Left ventricle myocardium inferior (tissue), 1 donor: ENCODE data around the gene MBTPS1. TPM values are rescaled to one million over a fixed set of nuclear protein-coding genes. Genes with fewer than 3 reads are reported as not detected.

Source experiments
- DNase-seq: peaks from one replicate; pipeline ENCODE4 v3.0.0-alpha.2; 2020
- H3K27ac ChIP-seq: fragments of 200-600 bp; replicated peaks from 2 replicates; pipeline ENCODE4 v1.8.0; 2021
- H3K27me3 ChIP-seq: fragments of 200-600 bp; 2 replicates; pipeline ENCODE4 v1.8.0; 2021; ENCODE audit warnings: low read depth
- H3K36me3 ChIP-seq: fragments of 200-600 bp; 2 replicates; pipeline ENCODE4 v1.8.0; 2021
- H3K4me1 ChIP-seq: fragments of 200-600 bp; 2 replicates; pipeline ENCODE4 v1.8.0; 2021
- H3K4me3 ChIP-seq: fragments of 200-600 bp; 2 replicates; pipeline ENCODE4 v1.8.0; 2021; ENCODE audit warnings: mild to moderate bottlenecking, moderate library complexity
- H3K9me3 ChIP-seq: fragments of 200-600 bp; replicated peaks from 2 replicates; pipeline ENCODE4 v1.8.0; 2021
- intact Hi-C: fragments of 100-400 bp; cut with micrococcal nuclease; formaldehyde crosslinking; loops from one replicate; pipeline ENCODE4 v1.11.0; 2022
- total RNA-seq: library from RNA; stranded (reverse); fragmentation: NEBNext Ultra II Directional; extraction: Animal tissue kit (Norgen Biotek cat#: 25700); gene quantifications from one replicate; pipeline ENCODE4 v1.2.1, GENCODE V29; 2021
- TF ChIP-seq, protein P1 (sequence below): fragments of 200-600 bp; IDR thresholded peaks from 2 replicates; pipeline ENCODE4 v1.8.0; 2021; ENCODE audit warnings: antibody characterized with exemption, mild to moderate bottlenecking, borderline replicate concordance
- donor health status: DM: no; HTN: yes; CAD: no; lungs with severe emphysema.

Gene MBTPS1
- total RNA-seq, 1 donor from 2014 or later: 72.5 TPM

DNA sequence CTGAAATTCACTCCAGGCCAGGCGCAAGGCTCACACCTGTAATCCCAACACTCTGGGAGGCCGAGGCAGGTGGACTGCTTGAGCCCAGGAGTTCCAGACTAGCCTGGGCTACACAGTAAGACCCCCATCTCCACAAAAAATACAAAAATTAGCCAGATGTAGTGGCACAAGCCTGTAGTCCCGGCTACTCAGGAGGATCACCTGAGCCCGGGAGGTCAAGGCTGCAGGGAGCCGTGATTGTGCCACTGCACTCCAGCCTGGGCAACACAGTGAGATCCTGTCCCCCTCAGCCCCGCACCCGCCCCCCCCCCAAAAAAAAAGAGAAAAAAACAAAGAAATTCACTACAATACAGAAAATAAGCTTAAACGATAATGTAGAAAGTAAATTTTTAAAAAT, 31.5 kb downstream of the MBTPS1 start:
- no peak overlapping the region for H3K4me3 ChIP-seq
- peaks cover 82% of the 10 kb centered on the region for H3K36me3 ChIP-seq
- no peaks in the 10 kb centered on the region for H3K27me3 ChIP-seq
- no peaks in the 10 kb centered on the region for H3K9me3 ChIP-seq
- peak overlapping the region; percentile 81 for H3K27ac ChIP-seq
- intact Hi-C loops: loop anchor here (10.0 kb wide), 1 partner anchor 100 kb away; the partner anchor contains the start of gene TAF1C
- no peak for DNase-seq
- TF ChIP-seq, protein P1, sequence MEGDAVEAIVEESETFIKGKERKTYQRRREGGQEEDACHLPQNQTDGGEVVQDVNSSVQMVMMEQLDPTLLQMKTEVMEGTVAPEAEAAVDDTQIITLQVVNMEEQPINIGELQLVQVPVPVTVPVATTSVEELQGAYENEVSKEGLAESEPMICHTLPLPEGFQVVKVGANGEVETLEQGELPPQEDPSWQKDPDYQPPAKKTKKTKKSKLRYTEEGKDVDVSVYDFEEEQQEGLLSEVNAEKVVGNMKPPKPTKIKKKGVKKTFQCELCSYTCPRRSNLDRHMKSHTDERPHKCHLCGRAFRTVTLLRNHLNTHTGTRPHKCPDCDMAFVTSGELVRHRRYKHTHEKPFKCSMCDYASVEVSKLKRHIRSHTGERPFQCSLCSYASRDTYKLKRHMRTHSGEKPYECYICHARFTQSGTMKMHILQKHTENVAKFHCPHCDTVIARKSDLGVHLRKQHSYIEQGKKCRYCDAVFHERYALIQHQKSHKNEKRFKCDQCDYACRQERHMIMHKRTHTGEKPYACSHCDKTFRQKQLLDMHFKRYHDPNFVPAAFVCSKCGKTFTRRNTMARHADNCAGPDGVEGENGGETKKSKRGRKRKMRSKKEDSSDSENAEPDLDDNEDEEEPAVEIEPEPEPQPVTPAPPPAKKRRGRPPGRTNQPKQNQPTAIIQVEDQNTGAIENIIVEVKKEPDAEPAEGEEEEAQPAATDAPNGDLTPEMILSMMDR: no peak
- peaks cover 60% of the 10 kb centered on the region for H3K4me1 ChIP-seq

GRCh38 chr16:84084570-84085270, 32.0 kb downstream of the MBTPS1 start:
- TF ChIP-seq, protein P1: peak; percentile 80
- H3K27me3 ChIP-seq: no peaks in the 10 kb centered on the region
- H3K4me3 ChIP-seq: no peak overlapping the region
- H3K4me1 ChIP-seq: peaks cover 66% of the 10 kb centered on the region
- peak overlapping the region; percentile 81 for H3K27ac ChIP-seq
- H3K36me3 ChIP-seq: peaks cover 82% of the 10 kb centered on the region
- intact Hi-C loops: loop anchor here (10.0 kb wide), 1 partner anchor 100 kb away; the partner anchor contains the start of gene TAF1C
- peak; percentile 41 for DNase-seq
- H3K9me3 ChIP-seq: no peaks in the 10 kb centered on the region

- peaks cover 58% of the 10 kb centered on the region for H3K4me1 ChIP-seq
- peaks cover 80% of the 10 kb centered on the region for H3K36me3 ChIP-seq
- TF ChIP-seq, protein P1: no peak
- no peak overlapping the region for H3K4me3 ChIP-seq
- no peak for DNase-seq
- peak overlapping the region; percentile 11 for H3K27ac ChIP-seq
- no peaks in the 10 kb centered on the region for H3K9me3 ChIP-seq
- intact Hi-C loops: loop anchor here (10.0 kb wide), 1 partner anchor 102 kb away; the partner anchor contains the start of gene TAF1C
- no peaks in the 10 kb centered on the region for H3K27me3 ChIP-seq
Observed at GRCh38 chr16:84082835-84083569, 33.7 kb downstream of the MBTPS1 start.

- H3K4me1 ChIP-seq: peaks cover 49% of the 10 kb centered on the region
- peaks cover 77% of the 10 kb centered on the region for H3K36me3 ChIP-seq
- intact Hi-C loops: loop anchor here (10.0 kb wide), 1 partner anchor 103 kb away; the partner anchor contains the start of gene TAF1C
- no peaks in the 10 kb centered on the region for H3K27me3 ChIP-seq
- TF ChIP-seq, protein P1: no peak
- DNase-seq: no peak
- H3K27ac ChIP-seq: no peak overlapping the region
- H3K9me3 ChIP-seq: no peaks in the 10 kb centered on the region
- H3K4me3 ChIP-seq: no peak overlapping the region
Observed at GRCh38 chr16:84082110-84082509, 34.6 kb downstream of the MBTPS1 start.

- Histone ChIP-seq H3K27me3 (no peaks in the 10 kb centered on the region), H3K4me3 (no peak overlapping the region), H3K36me3 (peaks cover 77% of the 10 kb centered on the region), H3K9me3 (no peaks in the 10 kb centered on the region), H3K27ac (no peak overlapping the region), H3K4me1 (peaks cover 44% of the 10 kb centered on the region)
- TF ChIP-seq, protein P1: no peak
- no peak for DNase-seq
- intact Hi-C loops: loop anchor here (10.0 kb wide), 1 partner anchor 103 kb away; the partner anchor contains the start of gene TAF1C
Observed at GRCh38 chr16:84081446-84081989, 35.2 kb downstream of the MBTPS1 start.
